ENCODE results near the gene CCDC194. TPM values are rescaled to one million over a fixed set of nuclear protein-coding genes. Genes with fewer than 3 reads are reported as not detected.
A peak's percentile ranks its signal among the peaks of the same experiment; 100 is the strongest.

Gene CCDC194
- total RNA-seq, 1 experiment from 2014 or later = not detected

- intact Hi-C loops (cut with micrococcal nuclease; ENCODE audit: unreplicated experiment) = no loop called here
Measured at GRCh38 chr19:17429641-17430113, 35.7 kb upstream of the CCDC194 start.

GRCh38 chr19:17424743-17425365 lies 30.9 kb upstream of the CCDC194 start:
- Histone ChIP-seq H3K36me3 (ENCODE audit: insufficient read depth, low read length, poor library complexity, severe bottlenecking) (peaks cover 3% of the 10 kb centered on the region), H3K4me3 (ENCODE audit: low read depth, low read length, poor library complexity, severe bottlenecking) (no peak overlapping the region), H3K9me3 (ENCODE audit: low read depth, low read length, poor library complexity, severe bottlenecking) (no peaks in the 10 kb centered on the region), H3K4me1 (ENCODE audit: insufficient read depth, low read length, poor library complexity, severe bottlenecking) (peaks cover 5% of the 10 kb centered on the region), H3K27ac (ENCODE audit: low read depth, low read length, poor library complexity, severe bottlenecking) (no peak overlapping the region), H3K27me3 (replicated peaks; ENCODE audit: insufficient read depth, low read depth, low read length, poor library complexity) (no peaks in the 10 kb centered on the region)
- POLR2A ChIA-PET (ENCODE audit: low non-redundant PET) = no interaction called here
- TF ChIP-seq, protein P1, sequence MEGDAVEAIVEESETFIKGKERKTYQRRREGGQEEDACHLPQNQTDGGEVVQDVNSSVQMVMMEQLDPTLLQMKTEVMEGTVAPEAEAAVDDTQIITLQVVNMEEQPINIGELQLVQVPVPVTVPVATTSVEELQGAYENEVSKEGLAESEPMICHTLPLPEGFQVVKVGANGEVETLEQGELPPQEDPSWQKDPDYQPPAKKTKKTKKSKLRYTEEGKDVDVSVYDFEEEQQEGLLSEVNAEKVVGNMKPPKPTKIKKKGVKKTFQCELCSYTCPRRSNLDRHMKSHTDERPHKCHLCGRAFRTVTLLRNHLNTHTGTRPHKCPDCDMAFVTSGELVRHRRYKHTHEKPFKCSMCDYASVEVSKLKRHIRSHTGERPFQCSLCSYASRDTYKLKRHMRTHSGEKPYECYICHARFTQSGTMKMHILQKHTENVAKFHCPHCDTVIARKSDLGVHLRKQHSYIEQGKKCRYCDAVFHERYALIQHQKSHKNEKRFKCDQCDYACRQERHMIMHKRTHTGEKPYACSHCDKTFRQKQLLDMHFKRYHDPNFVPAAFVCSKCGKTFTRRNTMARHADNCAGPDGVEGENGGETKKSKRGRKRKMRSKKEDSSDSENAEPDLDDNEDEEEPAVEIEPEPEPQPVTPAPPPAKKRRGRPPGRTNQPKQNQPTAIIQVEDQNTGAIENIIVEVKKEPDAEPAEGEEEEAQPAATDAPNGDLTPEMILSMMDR (conservative IDR thresholded peaks at IDR 0.05; ENCODE audit: low read depth, low read length) = peak; percentile 66
- TF ChIP-seq EZH2 (IDR thresholded peaks at IDR 0.05; ENCODE audit: borderline replicate concordance, low read depth, low read length, poor library complexity, severe bottlenecking) = no peak
- no TSS peak for BruUV-seq (replicated peaks)
- intact Hi-C loops (cut with micrococcal nuclease; ENCODE audit: unreplicated experiment) = no loop called here
- DNase-seq (ENCODE audit: low spot score) = peak; percentile 60
- CTCF ChIA-PET = interaction anchor here (0.7 kb wide), 1 partner anchor 9 kb away, joined by 3 read pairs; no protein-coding TSS in a partner anchor

More at GRCh38 chr19:17429641-17430113, 35.7 kb upstream of the CCDC194 start:
- BruUV-seq (replicated peaks) = no TSS peak
- no peaks in the 10 kb centered on the region for H3K36me3 ChIP-seq (ENCODE audit: insufficient read depth, low read length, poor library complexity, severe bottlenecking)
- POLR2A ChIA-PET (ENCODE audit: low non-redundant PET) = no interaction called here
- DNase-seq (ENCODE audit: low spot score) = no peak
- no peaks in the 10 kb centered on the region for H3K9me3 ChIP-seq (ENCODE audit: low read depth, low read length, poor library complexity, severe bottlenecking)
- peaks cover 4% of the 10 kb centered on the region for H3K4me1 ChIP-seq (ENCODE audit: insufficient read depth, low read length, poor library complexity, severe bottlenecking)
- no peaks in the 10 kb centered on the region for H3K27me3 ChIP-seq (replicated peaks; ENCODE audit: insufficient read depth, low read depth, low read length, poor library complexity)
- no peak for TF ChIP-seq EZH2 (IDR thresholded peaks at IDR 0.05; ENCODE audit: borderline replicate concordance, low read depth, low read length, poor library complexity, severe bottlenecking)
- TF ChIP-seq, protein P1 (conservative IDR thresholded peaks at IDR 0.05; ENCODE audit: low read depth, low read length) = no peak
- H3K4me3 ChIP-seq (ENCODE audit: low read depth, low read length, poor library complexity, severe bottlenecking) = no peak overlapping the region
- CTCF ChIA-PET = interaction anchor here (0.7 kb wide), 1 partner anchor 81 kb away, joined by 6 read pairs; no protein-coding TSS in a partner anchor
- H3K27ac ChIP-seq (ENCODE audit: low read depth, low read length, poor library complexity, severe bottlenecking) = no peak overlapping the region

- peaks cover 3% of the 10 kb centered on the region for H3K36me3 ChIP-seq (ENCODE audit: insufficient read depth, low read length, poor library complexity, severe bottlenecking)
- H3K4me3 ChIP-seq (ENCODE audit: low read depth, low read length, poor library complexity, severe bottlenecking) = no peak overlapping the region
- no peak overlapping the region for H3K27ac ChIP-seq (ENCODE audit: low read depth, low read length, poor library complexity, severe bottlenecking)
- H3K27me3 ChIP-seq (replicated peaks; ENCODE audit: insufficient read depth, low read depth, low read length, poor library complexity) = no peaks in the 10 kb centered on the region
- BruUV-seq (replicated peaks) = no TSS peak
- CTCF ChIA-PET = interaction anchor here (0.6 kb wide), 1 partner anchor 180 kb away, joined by 6 read pairs; no protein-coding TSS in a partner anchor
- no peak for DNase-seq (ENCODE audit: low spot score)
- POLR2A ChIA-PET (ENCODE audit: low non-redundant PET) = no interaction called here
- H3K9me3 ChIP-seq (ENCODE audit: low read depth, low read length, poor library complexity, severe bottlenecking) = no peaks in the 10 kb centered on the region
- intact Hi-C loops (cut with micrococcal nuclease; ENCODE audit: unreplicated experiment) = no loop called here
- H3K4me1 ChIP-seq (ENCODE audit: insufficient read depth, low read length, poor library complexity, severe bottlenecking) = peaks cover 5% of the 10 kb centered on the region
- no peak for TF ChIP-seq EZH2 (IDR thresholded peaks at IDR 0.05; ENCODE audit: borderline replicate concordance, low read depth, low read length, poor library complexity, severe bottlenecking)
- TF ChIP-seq, protein P1 (conservative IDR thresholded peaks at IDR 0.05; ENCODE audit: low read depth, low read length) = no peak
Measured at GRCh38 chr19:17423429-17424208, 29.6 kb upstream of the CCDC194 start.
